ENCODE results near the gene MYL6B.

Gene MYL6B

DNA sequence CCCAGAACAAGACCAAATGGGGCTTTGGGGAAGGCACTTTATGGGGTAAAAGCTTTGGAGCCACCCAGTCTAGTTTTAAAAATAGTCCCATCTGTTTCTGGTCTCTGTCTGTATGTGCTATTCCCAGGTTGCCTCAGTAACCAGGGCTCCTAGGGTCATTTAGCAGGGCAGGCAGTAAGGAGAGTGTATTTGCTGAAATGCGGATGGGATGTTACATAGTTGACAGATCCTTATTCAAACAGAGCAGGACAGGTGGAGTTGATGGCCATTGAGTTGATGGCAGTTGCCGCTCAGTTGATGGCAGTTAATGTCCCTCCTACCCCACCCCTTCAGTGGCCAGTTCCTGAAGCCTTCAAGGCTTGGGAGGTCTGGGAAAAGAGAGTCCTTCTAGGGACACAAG lies 29.8 kb upstream of the MYL6B start:
- DNase-seq (ENCODE audit: low spot score): no peak

DNA sequence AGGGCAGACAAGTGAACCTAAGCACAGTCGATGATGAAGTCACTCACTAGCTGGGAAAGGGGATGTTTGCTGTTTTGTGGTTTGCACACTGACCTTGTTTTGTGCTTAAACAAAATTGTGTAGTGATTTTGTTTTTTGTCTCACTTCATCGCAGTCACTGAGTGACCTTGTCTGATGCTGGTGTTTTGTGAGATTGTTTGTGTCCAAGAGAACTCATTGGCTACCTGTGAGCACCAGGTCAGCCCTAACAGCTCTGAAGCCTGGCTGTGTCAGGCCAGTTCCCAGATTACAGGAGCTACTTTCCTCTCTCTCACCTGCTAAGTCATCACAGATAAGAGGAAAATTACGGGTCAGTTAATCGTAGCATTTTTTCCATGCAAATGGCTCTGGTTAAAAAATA lies 28.3 kb upstream of the MYL6B start:
- no peak for DNase-seq (ENCODE audit: low spot score)

GRCh38 chr12:56126732-56127239 lies 25.6 kb upstream of the MYL6B start:
- no peak for DNase-seq (ENCODE audit: low spot score)

DNA sequence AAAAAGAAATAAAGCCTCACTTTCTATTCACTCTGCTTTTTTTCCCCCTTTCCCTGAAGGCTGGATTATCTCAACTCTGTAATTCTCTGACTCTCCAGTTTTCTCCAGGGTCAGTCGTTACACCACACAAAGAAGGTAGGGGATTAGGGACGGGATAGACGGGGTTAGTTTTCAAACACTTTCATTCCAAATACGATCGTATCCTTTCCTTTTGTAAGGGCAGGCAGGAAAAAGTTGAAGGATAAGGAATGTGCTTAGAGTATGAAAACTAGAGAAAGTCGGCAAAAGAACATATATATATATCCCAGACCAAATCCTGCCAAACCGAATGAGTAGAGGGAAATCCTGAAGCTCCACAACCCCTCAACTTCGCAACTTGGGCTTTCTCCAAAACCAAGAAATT lies 24.9 kb upstream of the MYL6B start:
- DNase-seq (ENCODE audit: low spot score): no peak

- peak; percentile 97 for DNase-seq (ENCODE audit: low spot score)
Measured at GRCh38 chr12:56127888-56128669, 24.3 kb upstream of the MYL6B start, which contains the start of gene ESYT1. TSS of gene ESYT1 (plus strand) at chr12:56128267. CDS start at chr12:56128320, 53 bp downstream.

GRCh38 chr12:56128670-56129205 lies 23.6 kb upstream of the MYL6B start:
- DNase-seq (ENCODE audit: low spot score): peak; percentile 49

GRCh38 chr12:56129206-56129941 lies 23.0 kb upstream of the MYL6B start:
- peak; percentile 82 for DNase-seq (ENCODE audit: low spot score)

- DNase-seq (ENCODE audit: low spot score): no peak
Measured at GRCh38 chr12:56129942-56130495, 22.4 kb upstream of the MYL6B start.

- no peak for DNase-seq (ENCODE audit: low spot score)
Measured at GRCh38 chr12:56130876-56131275, 21.5 kb upstream of the MYL6B start.

GRCh38 chr12:56134897-56135296 lies 17.5 kb upstream of the MYL6B start:
- no peak for DNase-seq (ENCODE audit: low spot score)

DNA sequence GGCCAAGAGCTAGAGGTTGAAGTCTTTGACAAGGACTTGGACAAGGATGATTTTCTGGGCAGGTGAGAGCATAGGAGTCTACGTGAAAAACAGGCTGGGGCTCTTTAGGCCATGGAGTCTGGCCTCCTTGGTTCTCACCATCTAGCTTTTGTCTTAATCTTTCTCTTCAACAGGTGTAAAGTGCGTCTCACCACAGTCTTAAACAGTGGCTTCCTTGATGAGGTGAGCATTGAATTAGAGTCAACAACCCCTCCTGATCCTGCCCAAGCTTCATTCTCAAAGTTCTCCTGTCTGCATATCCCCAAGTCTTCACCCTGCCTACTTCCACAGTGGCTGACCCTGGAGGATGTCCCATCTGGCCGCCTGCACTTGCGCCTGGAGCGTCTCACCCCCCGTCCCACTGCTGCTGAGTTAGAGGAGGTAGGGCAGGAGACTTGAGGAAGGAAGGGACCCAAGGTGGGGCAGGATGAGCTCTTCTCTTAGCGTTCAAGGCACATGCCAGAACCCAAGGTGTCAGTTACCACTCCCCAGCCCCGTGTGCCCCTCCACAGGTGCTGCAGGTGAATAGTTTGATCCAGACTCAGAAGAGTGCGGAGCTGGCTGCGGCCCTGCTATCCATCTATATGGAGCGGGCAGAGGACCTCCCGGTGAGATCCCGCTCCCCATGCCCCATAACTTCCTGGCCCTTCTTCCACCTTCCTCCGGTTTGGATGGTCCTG lies 14.4 kb upstream of the MYL6B start:
- DNase-seq (ENCODE audit: low spot score): no peak

DNA sequence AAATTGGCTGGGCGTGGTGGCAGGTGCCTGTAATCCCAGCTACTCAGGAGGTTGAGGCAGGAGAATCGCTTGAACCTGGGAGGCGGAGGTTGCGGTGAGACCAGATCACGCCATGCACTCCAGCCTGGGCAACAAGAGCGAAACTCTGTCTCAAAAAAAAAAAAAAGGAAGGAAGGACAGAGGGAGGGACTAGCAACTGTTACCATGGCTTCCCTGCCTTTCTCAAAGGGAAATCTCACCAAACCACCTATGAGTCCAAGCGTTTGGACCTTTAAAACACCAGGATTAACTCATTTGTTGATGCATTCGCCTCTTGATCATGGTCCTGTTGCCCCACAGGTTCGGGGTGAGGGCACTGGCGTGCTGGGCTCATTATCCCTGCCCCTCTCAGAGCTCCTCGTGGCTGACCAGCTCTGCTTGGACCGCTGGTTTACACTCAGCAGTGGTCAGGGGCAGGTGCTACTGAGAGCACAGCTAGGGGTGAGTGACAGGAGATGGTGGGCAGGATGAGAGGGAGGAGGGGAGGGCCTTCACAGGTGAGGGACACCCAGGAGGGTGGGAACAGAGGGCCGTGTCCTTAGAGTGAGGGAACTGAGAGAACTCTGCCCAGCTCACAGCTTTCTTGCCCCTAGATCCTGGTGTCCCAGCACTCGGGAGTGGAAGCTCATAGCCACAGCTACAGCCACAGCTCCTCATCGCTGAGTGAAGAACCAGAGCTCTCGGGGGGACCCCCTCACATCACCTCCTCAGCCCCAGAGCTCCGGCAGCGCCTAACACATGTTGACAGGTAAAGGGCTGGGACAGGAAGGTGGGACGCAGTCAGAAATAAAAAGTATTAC lies 10.2 kb upstream of the MYL6B start:
- no peak for DNase-seq (ENCODE audit: low spot score)

GRCh38 chr12:56143217-56143616 lies 9.2 kb upstream of the MYL6B start:
- DNase-seq (ENCODE audit: low spot score): no peak

GRCh38 chr12:56143870-56144269 lies 8.5 kb upstream of the MYL6B start:
- no peak for DNase-seq (ENCODE audit: low spot score)

GRCh38 chr12:56145217-56145616 lies 7.2 kb upstream of the MYL6B start:
- no peak for DNase-seq (ENCODE audit: low spot score)

DNA sequence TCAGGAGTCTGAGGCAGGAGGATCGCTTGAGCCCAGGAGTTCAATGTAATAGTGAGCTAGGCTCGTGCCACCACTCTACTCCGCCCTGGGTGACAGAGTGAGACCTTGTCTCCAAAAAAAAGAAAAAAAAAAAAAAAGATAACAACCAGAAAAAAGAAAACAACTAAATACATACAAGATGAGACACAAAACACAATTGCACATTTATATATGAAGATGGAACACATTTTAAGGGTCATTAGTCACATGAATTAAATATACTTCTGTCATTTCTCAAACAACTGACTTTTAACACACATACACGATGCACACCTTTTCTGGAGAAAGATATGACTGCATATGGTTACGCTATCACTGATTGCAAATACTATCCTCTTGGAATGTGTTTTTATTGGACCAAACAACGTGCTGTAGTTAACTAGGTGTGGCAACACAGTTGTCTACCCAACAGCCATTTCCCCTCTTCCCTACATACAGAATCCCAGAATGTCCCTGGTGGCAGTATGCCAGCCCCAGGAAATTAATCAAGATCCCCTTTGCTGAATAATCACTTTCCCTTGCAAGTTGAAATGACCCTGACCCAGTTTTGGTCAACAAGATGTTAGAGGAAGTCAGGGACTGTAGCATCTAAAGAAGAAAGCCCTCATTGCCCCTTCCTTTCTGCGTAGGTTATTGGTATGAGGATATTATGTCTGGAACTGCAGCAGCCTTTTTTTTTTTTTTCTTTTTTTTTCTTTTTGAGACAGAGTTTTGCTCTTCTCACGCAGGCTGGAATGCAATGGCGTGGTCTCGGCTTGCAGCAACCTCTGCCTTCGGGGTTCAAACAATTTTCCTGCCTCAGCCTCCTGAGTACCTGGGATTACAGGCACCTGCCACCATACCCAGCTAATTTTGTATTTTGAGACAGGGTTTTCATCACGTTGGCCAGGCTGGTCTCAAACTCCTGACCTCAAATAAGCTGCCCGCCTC lies 5.6 kb upstream of the MYL6B start:
- DNase-seq (ENCODE audit: low spot score): no peak

GRCh38 chr12:56150563-56150962 lies 1.8 kb upstream of the MYL6B start:
- DNase-seq (ENCODE audit: low spot score): no peak

GRCh38 chr12:56151672-56152131 lies 685 bp upstream of the MYL6B start:
- DNase-seq (ENCODE audit: low spot score): no peak

- DNase-seq (ENCODE audit: low spot score): no peak
Measured at GRCh38 chr12:56152756-56153677, 630 bp downstream of the MYL6B start.

All from GM03348 (cell line).